Measurements from ENCODE around the gene TSHZ2. TPM values are rescaled to one million over a fixed set of nuclear protein-coding genes. Genes with fewer than 3 reads are reported as not detected.
"Not testable (repeated sequence)": the region's sequence is repeated elsewhere in the genome, so short reads cannot be mapped to it uniquely, and the experiment has no call there.

The TSHZ2 gene
- total RNA-seq, 5 donors from 2014 or later (not counting 1 experiment from before 2014, with no cell fraction given), result 20.2 to 42.9 (median 25.8) TPM

GRCh38 chr20:53533500-53533899, 561.3 kb downstream of the TSHZ2 start:
- Mint-ChIP-seq H3K9me3 (no peaks in the 10 kb centered on the region), H3K36me3 (no peaks in the 10 kb centered on the region), H3K27ac (no peak overlapping the region), H3K27me3 (peaks cover 0 to 7% of the 10 kb centered on the region in 2 donors), H3K4me1 (no peaks in the 10 kb centered on the region), H3K4me3 (no peak overlapping the region)
- DNase-seq, result no peak
- Histone ChIP-seq H3K4me1 (ENCODE audit: control insufficient read depth in 1 of 2, extremely low read depth in 1 of 2, insufficient read depth in 2 of 2, low read length in 2 of 2) (no peaks in the 10 kb centered on the region), H3K9me3 (no peaks in the 10 kb centered on the region), H3K27ac (ENCODE audit: low read length) (no peak overlapping the region), H3K36me3 (ENCODE audit: control insufficient read depth in 2 of 2, extremely low read depth in 1 of 2, insufficient read depth in 1 of 2, low read length in 1 of 2) (no peaks in the 10 kb centered on the region), H3K27me3 (replicated peaks in 1 of 2; ENCODE audit: control insufficient read depth in 2 of 2, extremely low read depth in 1 of 2, insufficient read depth in 2 of 2, low read length in 1 of 2) (no peaks in the 10 kb centered on the region), H3K4me3 (ENCODE audit: control insufficient read depth in 1 of 2, extremely low read depth in 1 of 2, low read length in 1 of 2) (no peak overlapping the region)
- CTCF ChIA-PET, result no interaction called here
- POLR2A ChIA-PET, result no interaction called here
- WGBS (ENCODE audit: insufficient coverage), result no CpG with 5 or more reads among the region's 1 CpG
- no peak for ATAC-seq (replicated peaks in 1 of 4)

GRCh38 chr20:53534037-53534436, 561.9 kb downstream of the TSHZ2 start:
- no peak for ATAC-seq (replicated peaks in 1 of 4)
- H3K4me3 ChIP-seq (ENCODE audit: control insufficient read depth in 1 of 2, extremely low read depth in 1 of 2, low read length in 1 of 2), result no peak overlapping the region
- no peaks in the 10 kb centered on the region for H3K27me3 ChIP-seq (replicated peaks in 1 of 2; ENCODE audit: control insufficient read depth in 2 of 2, extremely low read depth in 1 of 2, insufficient read depth in 2 of 2, low read length in 1 of 2)
- no peak for DNase-seq
- POLR2A ChIA-PET, result no interaction called here
- H3K4me1 ChIP-seq (ENCODE audit: control insufficient read depth in 1 of 2, extremely low read depth in 1 of 2, insufficient read depth in 2 of 2, low read length in 2 of 2), result no peaks in the 10 kb centered on the region
- no peaks in the 10 kb centered on the region for H3K4me1 Mint-ChIP-seq
- no peaks in the 10 kb centered on the region for H3K9me3 ChIP-seq
- H3K27ac Mint-ChIP-seq, result no peak overlapping the region
- no peak overlapping the region for H3K27ac ChIP-seq (ENCODE audit: low read length)
- no peak overlapping the region for H3K4me3 Mint-ChIP-seq
- CTCF ChIA-PET, result no interaction called here
- H3K9me3 Mint-ChIP-seq, result no peaks in the 10 kb centered on the region
- 93% methylated on average over 3 of the region's 7 CpGs for WGBS (ENCODE audit: insufficient coverage)
- H3K27me3 Mint-ChIP-seq, result peaks cover 0 to 7% of the 10 kb centered on the region in 2 donors
- no peaks in the 10 kb centered on the region for H3K36me3 Mint-ChIP-seq
- H3K36me3 ChIP-seq (ENCODE audit: control insufficient read depth in 2 of 2, extremely low read depth in 1 of 2, insufficient read depth in 1 of 2, low read length in 1 of 2), result no peaks in the 10 kb centered on the region

- Histone ChIP-seq H3K4me1 (ENCODE audit: control insufficient read depth in 1 of 2, extremely low read depth in 1 of 2, insufficient read depth in 2 of 2, low read length in 2 of 2) (no peaks in the 10 kb centered on the region), H3K27ac (ENCODE audit: low read length) (no peak overlapping the region), H3K9me3 (no peaks in the 10 kb centered on the region), H3K36me3 (ENCODE audit: control insufficient read depth in 2 of 2, extremely low read depth in 1 of 2, insufficient read depth in 1 of 2, low read length in 1 of 2) (no peaks in the 10 kb centered on the region), H3K27me3 (replicated peaks in 1 of 2; ENCODE audit: control insufficient read depth in 2 of 2, extremely low read depth in 1 of 2, insufficient read depth in 2 of 2, low read length in 1 of 2) (no peaks in the 10 kb centered on the region), H3K4me3 (ENCODE audit: control insufficient read depth in 1 of 2, extremely low read depth in 1 of 2, low read length in 1 of 2) (no peak overlapping the region)
- WGBS (ENCODE audit: insufficient coverage), result no CpG with 5 or more reads among the region's 4 CpGs
- Mint-ChIP-seq H3K4me3 (no peak overlapping the region), H3K4me1 (no peaks in the 10 kb centered on the region), H3K9me3 (no peaks in the 10 kb centered on the region), H3K36me3 (no peaks in the 10 kb centered on the region), H3K27me3 (peaks cover 0 to 3% of the 10 kb centered on the region in 2 donors), H3K27ac (no peak overlapping the region)
- ChIA-PET CTCF (no interaction called here), POLR2A (no interaction called here)
- ATAC-seq (replicated peaks in 1 of 4) (no peak), DNase-seq (no peak)
These were observed 563.7 kb downstream of the TSHZ2 start for GRCh38 chr20:53535878-53536277.

- H3K27ac ChIP-seq (ENCODE audit: low read length); H3K4me1 ChIP-seq (ENCODE audit: control insufficient read depth in 1 of 2, extremely low read depth in 1 of 2, insufficient read depth in 2 of 2, low read length in 2 of 2); DNase-seq; H3K27ac Mint-ChIP-seq; H3K9me3 ChIP-seq; H3K27me3 ChIP-seq (replicated peaks in 1 of 2; ENCODE audit: control insufficient read depth in 2 of 2, extremely low read depth in 1 of 2, insufficient read depth in 2 of 2, low read length in 1 of 2); ATAC-seq (replicated peaks in 1 of 4); H3K27me3 Mint-ChIP-seq; POLR2A ChIA-PET; CTCF ChIA-PET; H3K4me3 ChIP-seq (ENCODE audit: control insufficient read depth in 1 of 2, extremely low read depth in 1 of 2, low read length in 1 of 2); H3K36me3 Mint-ChIP-seq; H3K4me3 Mint-ChIP-seq; H3K4me1 Mint-ChIP-seq; H3K9me3 Mint-ChIP-seq; H3K36me3 ChIP-seq (ENCODE audit: control insufficient read depth in 2 of 2, extremely low read depth in 1 of 2, insufficient read depth in 1 of 2, low read length in 1 of 2): not testable (repeated sequence)
- no CpG with 5 or more reads among the region's 3 CpGs for WGBS (ENCODE audit: insufficient coverage)
These were observed 564.2 kb downstream of the TSHZ2 start for GRCh38 chr20:53536382-53536781.

- H3K27me3 Mint-ChIP-seq, result no peaks in the 10 kb centered on the region
- H3K4me3 ChIP-seq (ENCODE audit: control insufficient read depth in 1 of 2, extremely low read depth in 1 of 2, low read length in 1 of 2), result no peak overlapping the region
- no peaks in the 10 kb centered on the region for H3K9me3 ChIP-seq
- ATAC-seq (replicated peaks in 1 of 4) (no peak), DNase-seq (no peak)
- no peak overlapping the region for H3K27ac Mint-ChIP-seq
- H3K27me3 ChIP-seq (replicated peaks in 1 of 2; ENCODE audit: control insufficient read depth in 2 of 2, extremely low read depth in 1 of 2, insufficient read depth in 2 of 2, low read length in 1 of 2), result no peaks in the 10 kb centered on the region
- H3K27ac ChIP-seq (ENCODE audit: low read length), result no peak overlapping the region
- POLR2A ChIA-PET, result no interaction called here
- H3K4me1 ChIP-seq (ENCODE audit: control insufficient read depth in 1 of 2, extremely low read depth in 1 of 2, insufficient read depth in 2 of 2, low read length in 2 of 2), result no peaks in the 10 kb centered on the region
- H3K36me3 ChIP-seq (ENCODE audit: control insufficient read depth in 2 of 2, extremely low read depth in 1 of 2, insufficient read depth in 1 of 2, low read length in 1 of 2), result no peaks in the 10 kb centered on the region
- H3K4me3 Mint-ChIP-seq, result no peak overlapping the region
- CTCF ChIA-PET, result interaction anchor here in 1 of 2 donors (0.6 kb wide), 1 partner anchor 421 kb away, joined by 5 read pairs; no protein-coding TSS in a partner anchor
- no peaks in the 10 kb centered on the region for H3K36me3 Mint-ChIP-seq
- WGBS (ENCODE audit: insufficient coverage), result 84% methylated on average over 3 of the region's 4 CpGs
- no peaks in the 10 kb centered on the region for H3K4me1 Mint-ChIP-seq
- no peaks in the 10 kb centered on the region for H3K9me3 Mint-ChIP-seq
These were observed 567.4 kb downstream of the TSHZ2 start for GRCh38 chr20:53539516-53539915.

Measured in T-cell (primary cell).